Lower lobe of right lung (tissue), 2 donors: Measurements from ENCODE around the gene MLC1. TPM values are rescaled to one million over a fixed set of nuclear protein-coding genes. Genes with fewer than 3 reads are reported as not detected.

Source experiments
- ATAC-seq, 2 donors: fragments of 200-7000 bp; cut with Tn5 transposase; one replicate each; pipeline ENCODE4 v1.9.1; 2020 to 2022; ENCODE audit warnings: mild to moderate bottlenecking in 2 of 2, moderate library complexity in 2 of 2
- DNase-seq: peaks from one replicate; pipeline ENCODE4 v3.0.0-alpha.2; 2020
- H3K27ac ChIP-seq: fragments of 200-600 bp; one replicate; pipeline ENCODE4 v1.8.0; 2022
- H3K27me3 ChIP-seq: fragments of 200-600 bp; one replicate; pipeline ENCODE4 v1.8.0; 2022; ENCODE audit warnings: low read depth
- H3K36me3 ChIP-seq: fragments of 200-600 bp; one replicate; pipeline ENCODE4 v1.8.0; 2022; ENCODE audit warnings: mild to moderate bottlenecking
- H3K4me1 ChIP-seq: fragments of 200-600 bp; one replicate; pipeline ENCODE4 v1.8.0; 2022
- H3K4me3 ChIP-seq: fragments of 200-600 bp; one replicate; pipeline ENCODE4 v1.8.0; 2022; ENCODE audit warnings: mild to moderate bottlenecking
- H3K9me3 ChIP-seq: fragments of 200-600 bp; one replicate; pipeline ENCODE4 v1.8.0; 2022
- CTCF ChIP-seq: fragments of 200-600 bp; IDR thresholded peaks from one replicate; pipeline ENCODE4 v1.8.0; 2022; ENCODE audit warnings: antibody characterized with exemption, mild to moderate bottlenecking
- intact Hi-C: fragments of 100-400 bp; cut with DNase I; formaldehyde crosslinking; loops from one replicate; pipeline ENCODE4 v1.11.0; 2022
- total RNA-seq: library from RNA; stranded (reverse); fragmentation: NEBNext Ultra II Directional; extraction: Animal tissue kit (Norgen Biotek cat#: 25700); gene quantifications from one replicate; pipeline ENCODE4 v1.2.1, GENCODE V29; 2021
- donor health status: DM: no; HTN: yes; CAD: no; lungs with severe emphysema.

MLC1 gene
- total RNA-seq, 1 donor from 2014 or later = 3.2 TPM

- DNase-seq = no peak
- intact Hi-C loops = no loop called here
- Histone ChIP-seq H3K4me3 (no peak overlapping the region), H3K9me3 (no peaks in the 10 kb centered on the region), H3K27ac (no peak overlapping the region), H3K27me3 (peaks cover 17% of the 10 kb centered on the region), H3K36me3 (no peaks in the 10 kb centered on the region), H3K4me1 (no peaks in the 10 kb centered on the region)
- no peak for TF ChIP-seq CTCF
- no peak for ATAC-seq
Observed at GRCh38 chr22:50022171-50022819, 62.9 kb downstream of the MLC1 start.

- no peaks in the 10 kb centered on the region for H3K9me3 ChIP-seq
- DNase-seq (no peak), ATAC-seq (no peak)
- no peaks in the 10 kb centered on the region for H3K4me1 ChIP-seq
- no peak for TF ChIP-seq CTCF
- peaks cover 32% of the 10 kb centered on the region for H3K27me3 ChIP-seq
- intact Hi-C loops = no loop called here
- no peak overlapping the region for H3K27ac ChIP-seq
- no peak overlapping the region for H3K4me3 ChIP-seq
- H3K36me3 ChIP-seq = no peaks in the 10 kb centered on the region
Observed at GRCh38 chr22:50020606-50021005, 64.6 kb downstream of the MLC1 start.

- intact Hi-C loops = no loop called here
- Histone ChIP-seq H3K27ac (no peak overlapping the region), H3K27me3 (peaks cover 40% of the 10 kb centered on the region), H3K9me3 (no peaks in the 10 kb centered on the region), H3K4me1 (peaks cover 6% of the 10 kb centered on the region), H3K36me3 (no peaks in the 10 kb centered on the region), H3K4me3 (no peak overlapping the region)
- DNase-seq = no peak
- TF ChIP-seq CTCF = no peak
- ATAC-seq = no peak
Observed at GRCh38 chr22:50019316-50019715, 65.9 kb downstream of the MLC1 start.

GRCh38 chr22:50018608-50019285, 66.5 kb downstream of the MLC1 start:
- H3K36me3 ChIP-seq = no peaks in the 10 kb centered on the region
- no peaks in the 10 kb centered on the region for H3K9me3 ChIP-seq
- ATAC-seq (no peak), DNase-seq (no peak)
- peaks cover 7% of the 10 kb centered on the region for H3K4me1 ChIP-seq
- no peak overlapping the region for H3K27ac ChIP-seq
- no peak for TF ChIP-seq CTCF
- intact Hi-C loops = no loop called here
- no peak overlapping the region for H3K4me3 ChIP-seq
- peaks cover 46% of the 10 kb centered on the region for H3K27me3 ChIP-seq

- intact Hi-C loops = no loop called here
- no peaks in the 10 kb centered on the region for H3K9me3 ChIP-seq
- no peaks in the 10 kb centered on the region for H3K36me3 ChIP-seq
- no peak overlapping the region for H3K27ac ChIP-seq
- peaks cover 53% of the 10 kb centered on the region for H3K27me3 ChIP-seq
- DNase-seq = no peak
- H3K4me1 ChIP-seq = peaks cover 7% of the 10 kb centered on the region
- TF ChIP-seq CTCF = no peak
- ATAC-seq = no peak
- H3K4me3 ChIP-seq = no peak overlapping the region
Observed at GRCh38 chr22:50017701-50018224, 67.5 kb downstream of the MLC1 start.
